ENCODE data around the gene SKOR2.

- TF ChIP-seq CTCF (IDR thresholded peaks at IDR 0.05) (no peak), POLR2AphosphoS5 (IDR thresholded peaks at IDR 0.05; ENCODE audit: insufficient read depth in 1 of 2, low read depth in 1 of 2) (no peak)
These were observed 45.0 kb upstream of the SKOR2 start for GRCh38 chr18:47296462-47296861.

All from vagina (tissue), 2 donors.